CD4-positive, alpha-beta T cell treated with Interleukin-1 beta for 1 hour (primary cell): ENCODE results near the gene HSPA1A.

Experiments
- DNase-seq, 2 donors: peaks; one replicate each; pipeline ENCODE4 v3.0.0-alpha.2; 2020 to 2022

HSPA1A gene

GRCh38 chr6:31815025-31815838 is at the start of gene HSPA1A, which contains the start of gene HSPA1L:
Gene HSPA1A (plus strand): TSS chr6:31815543. CDS start chr6:31815757, 214 bp downstream.
Gene HSPA1L (minus strand): TSS chr6:31815283. CDS start chr6:31811972, 3,311 bp downstream.
- DNase-seq: peak; percentile 84 to 88

GRCh38 chr6:31765559-31765909 is 49.8 kb upstream of the HSPA1A start:
- DNase-seq: no peak

- no peak for DNase-seq
These were observed 49.2 kb upstream of the HSPA1A start for GRCh38 chr6:31765910-31766794.

- no peak for DNase-seq
These were observed 48.2 kb upstream of the HSPA1A start for GRCh38 chr6:31767096-31767645.

- no peak for DNase-seq
These were observed 46.7 kb upstream of the HSPA1A start for GRCh38 chr6:31768363-31769257.

GRCh38 chr6:31769684-31770371 is 45.5 kb upstream of the HSPA1A start:
- DNase-seq: peak; percentile 83 to 84

GRCh38 chr6:31770860-31771259 is 44.5 kb upstream of the HSPA1A start:
- no peak for DNase-seq

GRCh38 chr6:31771992-31772358 is 43.4 kb upstream of the HSPA1A start:
- no peak for DNase-seq

- no peak for DNase-seq
These were observed 40.2 kb upstream of the HSPA1A start for GRCh38 chr6:31775184-31775583.

GRCh38 chr6:31775633-31776484 is 39.5 kb upstream of the HSPA1A start:
- no peak for DNase-seq

- no peak for DNase-seq
These were observed 38.8 kb upstream of the HSPA1A start for GRCh38 chr6:31776485-31776988.

GRCh38 chr6:31776989-31777666 is 38.2 kb upstream of the HSPA1A start, which contains the start of gene VWA7:
Gene VWA7 (minus strand): TSS chr6:31777328. CDS start chr6:31776779, 549 bp downstream.
- DNase-seq: peak; percentile 79 to 85

GRCh38 chr6:31777667-31778050 is 37.7 kb upstream of the HSPA1A start:
- DNase-seq: no peak

GRCh38 chr6:31778193-31778592 is 37.1 kb upstream of the HSPA1A start:
- DNase-seq: no peak

- DNase-seq: no peak
These were observed 36.1 kb upstream of the HSPA1A start for GRCh38 chr6:31778999-31779885.

- DNase-seq: no peak
These were observed 35.4 kb upstream of the HSPA1A start for GRCh38 chr6:31779908-31780307.

GRCh38 chr6:31780507-31781243 is 34.7 kb upstream of the HSPA1A start:
- DNase-seq: no peak
